ENCODE measurements around the gene ITGA3. TPM values are rescaled to one million over a fixed set of nuclear protein-coding genes. Genes with fewer than 3 reads are reported as not detected.
A peak's percentile ranks its signal among the peaks of the same experiment; 100 is the strongest.

The ITGA3 gene
- polyA plus RNA-seq, 4 donors, result 53.5 to 96.4 (median 72.0) TPM

DNA sequence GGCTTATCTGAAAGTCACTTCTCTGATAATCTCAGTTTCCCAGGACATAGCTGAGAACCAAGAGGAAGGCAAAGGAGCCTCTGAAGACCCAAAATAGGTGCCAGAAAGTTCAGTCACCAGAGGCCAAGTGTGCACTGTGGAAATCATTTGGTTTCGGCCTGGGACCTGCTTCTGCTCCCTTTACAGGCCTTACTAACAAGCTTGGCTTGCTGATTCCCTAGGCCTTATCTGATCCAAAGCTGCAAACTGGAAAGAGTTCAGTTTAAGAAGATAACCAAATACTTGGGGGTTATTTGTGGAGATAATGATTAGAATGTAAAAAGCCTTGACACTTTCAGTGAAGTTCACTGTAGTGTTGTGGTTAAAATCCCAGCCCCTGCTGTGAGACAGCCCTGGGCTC is 17.0 kb downstream of the ITGA3 start:
- no peaks in the 10 kb centered on the region for H3K4me1 ChIP-seq (ENCODE audit: control insufficient read depth in 3 of 3, insufficient read depth in 2 of 3, low read depth in 1 of 3, low read length in 2 of 3)
- H3K4me3 ChIP-seq (ENCODE audit: low read depth in 1 of 3, low read length in 3 of 3), result no peak overlapping the region
- H3K27me3 ChIP-seq (ENCODE audit: control insufficient read depth in 3 of 3, insufficient read depth in 3 of 3, low read length in 3 of 3), result no peaks in the 10 kb centered on the region
- peaks cover 0 to 9% of the 10 kb centered on the region in 2 donors for H3K9me3 ChIP-seq (ENCODE audit: control insufficient read depth in 2 of 2, insufficient read depth in 1 of 2, low read depth in 1 of 2, low read length in 1 of 2)
- WGBS, 3 donors, result 87 to 100% (median 94%) methylated on average over 1 of the region's 1 CpG
- peaks cover 2 to 92% (median 26%) of the 10 kb centered on the region in 3 donors for H3K36me3 ChIP-seq (ENCODE audit: control insufficient read depth in 3 of 3, insufficient read depth in 2 of 3, low read depth in 1 of 3, low read length in 3 of 3)
- H3K27ac ChIP-seq (ENCODE audit: low read depth in 1 of 3, low read length in 2 of 3), result no peak overlapping the region
- no peak for FAIRE-seq
- no peak for DNase-seq

DNA sequence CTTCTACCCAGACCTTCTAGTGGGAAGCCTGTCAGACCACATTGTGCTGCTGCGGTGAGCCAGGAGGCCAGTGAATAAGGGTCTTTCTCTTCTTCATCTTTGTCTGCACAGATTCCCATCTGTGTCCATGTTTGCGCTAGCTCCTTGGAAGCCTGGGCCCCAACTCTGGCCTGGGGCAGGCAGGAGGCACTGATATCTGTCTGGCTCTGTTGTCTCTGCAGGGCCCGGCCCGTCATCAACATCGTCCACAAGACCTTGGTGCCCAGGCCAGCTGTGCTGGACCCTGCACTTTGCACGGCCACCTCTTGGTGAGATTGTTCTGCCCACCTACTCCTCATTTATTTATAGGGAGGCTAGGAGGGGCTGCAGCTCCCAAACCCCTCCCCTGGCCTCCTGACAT is 18.3 kb downstream of the ITGA3 start:
- 91 to 93% (median 93%) methylated on average over 6 of the region's 6 CpGs for WGBS, 3 donors
- Histone ChIP-seq H3K27ac (ENCODE audit: low read depth in 1 of 3, low read length in 2 of 3) (no peak overlapping the region), H3K4me3 (ENCODE audit: low read depth in 1 of 3, low read length in 3 of 3) (no peak overlapping the region), H3K36me3 (ENCODE audit: control insufficient read depth in 3 of 3, insufficient read depth in 2 of 3, low read depth in 1 of 3, low read length in 3 of 3) (peaks cover 0 to 95% (median 23%) of the 10 kb centered on the region in 3 donors), H3K9me3 (ENCODE audit: control insufficient read depth in 2 of 2, insufficient read depth in 1 of 2, low read depth in 1 of 2, low read length in 1 of 2) (peaks cover 0 to 9% of the 10 kb centered on the region in 2 donors), H3K4me1 (ENCODE audit: control insufficient read depth in 3 of 3, insufficient read depth in 2 of 3, low read depth in 1 of 3, low read length in 2 of 3) (no peaks in the 10 kb centered on the region), H3K27me3 (ENCODE audit: control insufficient read depth in 3 of 3, insufficient read depth in 3 of 3, low read length in 3 of 3) (no peaks in the 10 kb centered on the region)
- DNase-seq, result no peak
- FAIRE-seq, result no peak

GRCh38 chr17:50075446-50076032 is 19.6 kb downstream of the ITGA3 start:
- peaks cover 0 to 97% (median 27%) of the 10 kb centered on the region in 3 donors for H3K36me3 ChIP-seq (ENCODE audit: control insufficient read depth in 3 of 3, insufficient read depth in 2 of 3, low read depth in 1 of 3, low read length in 3 of 3)
- no peak overlapping the region for H3K4me3 ChIP-seq (ENCODE audit: low read depth in 1 of 3, low read length in 3 of 3)
- DNase-seq, result no peak
- no peaks in the 10 kb centered on the region for H3K4me1 ChIP-seq (ENCODE audit: control insufficient read depth in 3 of 3, insufficient read depth in 2 of 3, low read depth in 1 of 3, low read length in 2 of 3)
- no peak for FAIRE-seq
- 96 to 98% (median 96%) methylated on average over 16 of the region's 16 CpGs for WGBS, 3 donors
- H3K27ac ChIP-seq (ENCODE audit: low read depth in 1 of 3, low read length in 2 of 3), result no peak overlapping the region
- no peaks in the 10 kb centered on the region for H3K27me3 ChIP-seq (ENCODE audit: control insufficient read depth in 3 of 3, insufficient read depth in 3 of 3, low read length in 3 of 3)
- peaks cover 0 to 9% of the 10 kb centered on the region in 2 donors for H3K9me3 ChIP-seq (ENCODE audit: control insufficient read depth in 2 of 2, insufficient read depth in 1 of 2, low read depth in 1 of 2, low read length in 1 of 2)

- H3K4me3 ChIP-seq (ENCODE audit: low read depth in 1 of 3, low read length in 3 of 3), result no peak overlapping the region
- H3K4me1 ChIP-seq (ENCODE audit: control insufficient read depth in 3 of 3, insufficient read depth in 2 of 3, low read depth in 1 of 3, low read length in 2 of 3), result no peaks in the 10 kb centered on the region
- H3K27me3 ChIP-seq (ENCODE audit: control insufficient read depth in 3 of 3, insufficient read depth in 3 of 3, low read length in 3 of 3), result no peaks in the 10 kb centered on the region
- 69 to 84% (median 81%) methylated on average over 15 to 16 of the region's 16 CpGs for WGBS, 3 donors
- FAIRE-seq (no peak), DNase-seq (no peak)
- peaks cover 0 to 97% (median 30%) of the 10 kb centered on the region in 3 donors for H3K36me3 ChIP-seq (ENCODE audit: control insufficient read depth in 3 of 3, insufficient read depth in 2 of 3, low read depth in 1 of 3, low read length in 3 of 3)
- peaks cover 0 to 6% of the 10 kb centered on the region in 2 donors for H3K9me3 ChIP-seq (ENCODE audit: control insufficient read depth in 2 of 2, insufficient read depth in 1 of 2, low read depth in 1 of 2, low read length in 1 of 2)
- H3K27ac ChIP-seq (ENCODE audit: low read depth in 1 of 3, low read length in 2 of 3), result no peak overlapping the region
Observed at GRCh38 chr17:50076221-50076590, 20.3 kb downstream of the ITGA3 start.

DNA sequence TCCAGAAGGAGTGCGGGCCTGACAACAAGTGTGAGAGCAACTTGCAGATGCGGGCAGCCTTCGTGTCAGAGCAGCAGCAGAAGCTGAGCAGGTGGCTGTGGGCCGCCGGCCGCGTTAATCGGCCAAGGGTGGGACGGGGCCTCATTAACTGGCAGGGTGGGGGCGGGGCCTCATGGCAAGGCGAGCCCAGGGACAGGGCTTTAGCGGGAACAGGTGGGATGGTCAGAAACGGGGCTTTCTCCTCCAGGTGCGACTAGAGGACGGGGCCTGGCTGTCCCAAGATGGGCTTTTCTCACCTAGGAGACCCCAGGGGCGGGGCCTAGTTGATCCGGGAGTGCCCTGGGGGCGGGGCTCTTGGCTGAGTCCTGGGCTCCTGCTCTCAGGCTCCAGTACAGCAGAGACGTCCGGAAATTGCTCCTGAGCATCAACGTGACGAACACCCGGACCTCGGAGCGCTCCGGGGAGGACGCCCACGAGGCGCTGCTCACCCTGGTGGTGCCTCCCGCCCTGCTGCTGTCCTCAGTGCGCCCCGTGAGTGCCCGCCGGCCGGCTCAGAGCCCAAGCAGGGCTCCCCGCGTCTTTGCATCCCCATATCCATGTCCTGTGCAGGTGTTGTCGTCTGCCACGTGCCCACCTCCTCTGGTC is 20.8 kb downstream of the ITGA3 start:
- Histone ChIP-seq H3K4me1 (ENCODE audit: control insufficient read depth in 3 of 3, insufficient read depth in 2 of 3, low read depth in 1 of 3, low read length in 2 of 3) (no peaks in the 10 kb centered on the region), H3K27ac (ENCODE audit: low read depth in 1 of 3, low read length in 2 of 3) (no peak overlapping the region), H3K36me3 (ENCODE audit: control insufficient read depth in 3 of 3, insufficient read depth in 2 of 3, low read depth in 1 of 3, low read length in 3 of 3) (peaks cover 0 to 97% (median 33%) of the 10 kb centered on the region in 3 donors), H3K4me3 (ENCODE audit: low read depth in 1 of 3, low read length in 3 of 3) (no peak overlapping the region), H3K9me3 (ENCODE audit: control insufficient read depth in 2 of 2, insufficient read depth in 1 of 2, low read depth in 1 of 2, low read length in 1 of 2) (peaks cover 0 to 2% of the 10 kb centered on the region in 2 donors), H3K27me3 (ENCODE audit: control insufficient read depth in 3 of 3, insufficient read depth in 3 of 3, low read length in 3 of 3) (no peaks in the 10 kb centered on the region)
- DNase-seq, result peak; percentile 34 to 53
- no peak for FAIRE-seq
- 45 to 61% (median 57%) methylated on average over 35 to 39 of the region's 39 CpGs for WGBS, 3 donors

- DNase-seq, result no peak
- Histone ChIP-seq H3K27ac (ENCODE audit: low read depth in 1 of 3, low read length in 2 of 3) (no peak overlapping the region), H3K9me3 (ENCODE audit: control insufficient read depth in 2 of 2, insufficient read depth in 1 of 2, low read depth in 1 of 2, low read length in 1 of 2) (no peaks in the 10 kb centered on the region), H3K4me3 (ENCODE audit: low read depth in 1 of 3, low read length in 3 of 3) (no peak overlapping the region), H3K27me3 (ENCODE audit: control insufficient read depth in 3 of 3, insufficient read depth in 3 of 3, low read length in 3 of 3) (no peaks in the 10 kb centered on the region), H3K36me3 (ENCODE audit: control insufficient read depth in 3 of 3, insufficient read depth in 2 of 3, low read depth in 1 of 3, low read length in 3 of 3) (peaks cover 0 to 92% (median 24%) of the 10 kb centered on the region in 3 donors), H3K4me1 (ENCODE audit: control insufficient read depth in 3 of 3, insufficient read depth in 2 of 3, low read depth in 1 of 3, low read length in 2 of 3) (no peaks in the 10 kb centered on the region)
- WGBS, 3 donors, result 91 to 95% (median 94%) methylated on average over 4 of the region's 4 CpGs
- no peak for FAIRE-seq
Observed at GRCh38 chr17:50078430-50078829, 22.5 kb downstream of the ITGA3 start.

- no peaks in the 10 kb centered on the region for H3K4me1 ChIP-seq (ENCODE audit: control insufficient read depth in 3 of 3, insufficient read depth in 2 of 3, low read depth in 1 of 3, low read length in 2 of 3)
- H3K9me3 ChIP-seq (ENCODE audit: control insufficient read depth in 2 of 2, insufficient read depth in 1 of 2, low read depth in 1 of 2, low read length in 1 of 2), result no peaks in the 10 kb centered on the region
- 38 to 66% (median 52%) methylated on average over 12 of the region's 12 CpGs for WGBS, 3 donors
- H3K4me3 ChIP-seq (ENCODE audit: low read depth in 1 of 3, low read length in 3 of 3), result no peak overlapping the region
- FAIRE-seq, result no peak
- H3K27me3 ChIP-seq (ENCODE audit: control insufficient read depth in 3 of 3, insufficient read depth in 3 of 3, low read length in 3 of 3), result no peaks in the 10 kb centered on the region
- no peak overlapping the region for H3K27ac ChIP-seq (ENCODE audit: low read depth in 1 of 3, low read length in 2 of 3)
- peaks cover 0 to 82% (median 23%) of the 10 kb centered on the region in 3 donors for H3K36me3 ChIP-seq (ENCODE audit: control insufficient read depth in 3 of 3, insufficient read depth in 2 of 3, low read depth in 1 of 3, low read length in 3 of 3)
- DNase-seq, result peak; percentile 51 to 74
Observed at GRCh38 chr17:50079334-50080095, 23.6 kb downstream of the ITGA3 start.

GRCh38 chr17:50080096-50080480 is 24.2 kb downstream of the ITGA3 start:
- Histone ChIP-seq H3K36me3 (ENCODE audit: control insufficient read depth in 3 of 3, insufficient read depth in 2 of 3, low read depth in 1 of 3, low read length in 3 of 3) (peaks cover 0 to 81% (median 23%) of the 10 kb centered on the region in 3 donors), H3K27ac (ENCODE audit: low read depth in 1 of 3, low read length in 2 of 3) (no peak overlapping the region), H3K9me3 (ENCODE audit: control insufficient read depth in 2 of 2, insufficient read depth in 1 of 2, low read depth in 1 of 2, low read length in 1 of 2) (no peaks in the 10 kb centered on the region), H3K4me1 (ENCODE audit: control insufficient read depth in 3 of 3, insufficient read depth in 2 of 3, low read depth in 1 of 3, low read length in 2 of 3) (no peaks in the 10 kb centered on the region), H3K27me3 (ENCODE audit: control insufficient read depth in 3 of 3, insufficient read depth in 3 of 3, low read length in 3 of 3) (no peaks in the 10 kb centered on the region), H3K4me3 (ENCODE audit: low read depth in 1 of 3, low read length in 3 of 3) (no peak overlapping the region)
- no peak for FAIRE-seq
- WGBS, 3 donors, result 43 to 77% (median 61%) methylated on average over 11 of the region's 11 CpGs
- no peak for DNase-seq

Data from small intestine (tissue), 7 donors.